GM12878 (cell line): ENCODE results near the gene MYOCOS. TPM values are rescaled to one million over a fixed set of nuclear protein-coding genes. Genes with fewer than 3 reads are reported as not detected.

Source experiments
- ATAC-seq: fragments of 200-7000 bp; cut with Tn5 transposase; 3 replicates; pipeline ENCODE4 v1.9.1; 2020; ENCODE audit warnings: mild to moderate bottlenecking, moderate library complexity
- BruUV-seq: library from RNA; stranded (reverse); fragments of 400-500 nt; replicated peaks from 2 replicates; lab custom pipeline; 2021; lab: Mats Ljungman, UMichigan
- CTCF ChIA-PET: fragments of 300-600 bp; sonication (Branson Sonifier 250); formaldehyde crosslinking; extraction: SDS; loops from one replicate; lab custom pipeline; 2021; ENCODE audit warnings: inconsistent platforms; lab: Yijun Ruan, JAX
- POLR2A ChIA-PET: fragments of 350-600 bp; formaldehyde crosslinking; extraction: SDS; loops from one replicate; lab custom pipeline; 2021; ENCODE audit warnings: inconsistent platforms; lab: Charles Lee
- RAD21 ChIA-PET: fragments of 300-600 bp; sonication (Branson Sonifier 250); formaldehyde crosslinking; loops from one replicate; lab custom pipeline; 2023; ENCODE audit warnings: antibody characterized with exemption; ENCODE audit not compliant: unreplicated experiment; lab: Charles Lee
- SMC1A ChIA-PET: fragments of 300-600 bp; sonication (Branson Sonifier 250); formaldehyde crosslinking; loops from one replicate; lab custom pipeline; 2023; ENCODE audit not compliant: unreplicated experiment, uncharacterized antibody; lab: Charles Lee
- DNase-seq: peaks from one replicate; pipeline ENCODE4 v3.0.0-alpha.2; 2011; ENCODE audit warnings: low read depth, low spot score
- FAIRE-seq: peaks from 3 replicates; lab custom pipeline; 2011; peaks lifted over from hg19 to GRCh38; lab: Jason Lieb, UNC
- H2AFZ ChIP-seq: 2 replicates; pipeline ENCODE4 v1.6.0; 2011; ENCODE audit warnings: low read depth, low read length, control low read depth; ENCODE audit not compliant: control insufficient read depth
- H3K27ac ChIP-seq: 2 replicates; pipeline ENCODE4 v1.5.1; 2011; ENCODE audit warnings: control low read depth; ENCODE audit not compliant: control insufficient read depth, insufficient read depth
- H3K27me3 ChIP-seq, 2 experiments: replicated peaks in 1 of 2; 2 replicates each; pipeline versions ENCODE4 v1.6.0 to v1.6.1; 2011; ENCODE audit warnings: low read length in 1 of 2; ENCODE audit not compliant: control insufficient read depth in 2 of 2, insufficient read depth in 2 of 2
- H3K36me3 ChIP-seq, 2 experiments: 2 replicates each; pipeline ENCODE4 v1.5.1; 2011; ENCODE audit warnings: low read length in 1 of 2; ENCODE audit not compliant: control insufficient read depth in 2 of 2, insufficient read depth in 2 of 2
- H3K4me1 ChIP-seq: 2 replicates; pipeline ENCODE4 v1.6.1; 2011; ENCODE audit warnings: mild to moderate bottlenecking, low read length, moderate library complexity, mixed read lengths; ENCODE audit not compliant: control insufficient read depth, insufficient read depth
- H3K4me2 ChIP-seq: 2 replicates; pipeline ENCODE4 v1.6.0; 2011; ENCODE audit warnings: control low read depth; ENCODE audit not compliant: control insufficient read depth, insufficient read depth
- H3K4me3 ChIP-seq: fragments of 200-600 bp; sonication (generic); 2 replicates; pipeline ENCODE4 v1.5.1; 2016
- H3K79me2 ChIP-seq: 2 replicates; pipeline ENCODE4 v1.6.0; 2011; ENCODE audit warnings: low read length; ENCODE audit not compliant: control insufficient read depth, insufficient read depth
- H3K9ac ChIP-seq: 2 replicates; pipeline ENCODE4 v1.8.0; 2011; ENCODE audit warnings: low read length, control low read depth, mixed read lengths; ENCODE audit not compliant: control insufficient read depth, insufficient read depth
- H3K9me3 ChIP-seq: replicated peaks from 3 replicates; pipeline ENCODE4 v1.5.1; 2011; ENCODE audit warnings: mild to moderate bottlenecking, low read length; ENCODE audit not compliant: control insufficient read depth, insufficient read depth
- H4K20me1 ChIP-seq: 2 replicates; pipeline ENCODE4 v1.6.0; 2011; ENCODE audit not compliant: control insufficient read depth, insufficient read depth
- CBX5 ChIP-seq: sonication (generic); IDR thresholded peaks from 2 replicates; pipeline ENCODE4 v1.6.1; 2016; ENCODE audit warnings: low read depth, moderate library complexity, mild to moderate bottlenecking, inconsistent platforms
- DPF2 ChIP-seq: fragments of 450-650 bp; IDR thresholded peaks from 2 replicates; pipeline ENCODE4 v1.6.1; 2017; ENCODE audit warnings: mild to moderate bottlenecking
- JUNB ChIP-seq: IDR thresholded peaks from 2 replicates; pipeline ENCODE4 v1.6.1; 2016; ENCODE audit warnings: antibody characterized with exemption, mild to moderate bottlenecking
- RAD21 ChIP-seq: IDR thresholded peaks from 2 replicates; pipeline ENCODE4 v1.6.1; 2011; ENCODE audit warnings: mild to moderate bottlenecking, low read depth, low read length, moderate library complexity; ENCODE audit not compliant: insufficient read depth
- STAT1 ChIP-seq: fragments of 450-650 bp; conservative IDR thresholded peaks from 2 replicates; pipeline ENCODE4 v1.6.1; 2014; ENCODE audit warnings: antibody characterized with exemption, mild to moderate bottlenecking
- ZNF217 ChIP-seq: fragments of 450-650 bp; IDR thresholded peaks from 2 replicates; pipeline ENCODE4 v1.6.1; 2017; ENCODE audit warnings: antibody characterized with exemption, mild to moderate bottlenecking
- ZNF274 ChIP-seq: IDR thresholded peaks from one replicate; pipeline ENCODE4 v1.8.0; 2011; ENCODE audit not compliant: insufficient read length, insufficient read depth
- ZSCAN29 ChIP-seq: fragments of 450-650 bp; IDR thresholded peaks from 2 replicates; pipeline ENCODE4 v1.6.1; 2017; ENCODE audit warnings: mild to moderate bottlenecking, moderate library complexity
- in situ Hi-C: fragments of 300-500 bp; cut with MboI; formaldehyde crosslinking; loops from 9 replicates; pipeline ENCODE4 v1.14.3; 2018; ENCODE audit warnings: mixed read lengths
- intact Hi-C: fragments of 100-400 bp; cut with micrococcal nuclease; formaldehyde crosslinking; loops from one replicate; pipeline ENCODE4 v1.14.2; 2022; ENCODE audit not compliant: unreplicated experiment
- polyA plus RNA-seq, 11 experiments: library from polyadenylated mRNA; depleted of rRNA in 4 of 11; unstranded in 6 of 11; stranded (reverse) in 5 of 11; fragments of >200 nt; fragmentation: Nextera tagmentation in 4 of 11; fragmentation: Illumina TruSeq in 1 of 11; extraction: Ambion mirVana in 4 of 11; extraction: Trizol in 1 of 11; gene quantifications; 1 replicate in 1 of 11; 2 replicates in 10 of 11; pipeline versions ENCODE4 v1.2.1 to v1.2.3, GENCODE V29; 2011 to 2016; ENCODE audit warnings: inconsistent platforms in 2 of 11, missing spikeins in 2 of 11, low read depth in 1 of 11
- total RNA-seq, 4 experiments: library from RNA; depleted of rRNA in 3 of 4; stranded (reverse); fragments of >200 nt in 3 of 4; fragmentation: Illumina TruSeq in 1 of 4; extraction: Trizol in 1 of 4; gene quantifications; 2 replicates each; pipeline versions ENCODE4 v1.2.1 to v1.2.3, GENCODE V29; 2013 to 2021
- TF ChIP-seq, protein P1 (sequence below): fragments of 450-650 bp; IDR thresholded peaks from 2 replicates; pipeline ENCODE4 v1.6.1; 2018; ENCODE audit warnings: borderline replicate concordance, mild to moderate bottlenecking; ENCODE audit not compliant: partially characterized antibody

Gene MYOCOS
- total and polyA plus RNA-seq, 10 of the 15 experiments (the other 5 are each of a cell fraction or from before 2014, with no cell fraction given), result 0.12 to 0.24 (median 0.16) TPM; not detected in 4

DNA sequence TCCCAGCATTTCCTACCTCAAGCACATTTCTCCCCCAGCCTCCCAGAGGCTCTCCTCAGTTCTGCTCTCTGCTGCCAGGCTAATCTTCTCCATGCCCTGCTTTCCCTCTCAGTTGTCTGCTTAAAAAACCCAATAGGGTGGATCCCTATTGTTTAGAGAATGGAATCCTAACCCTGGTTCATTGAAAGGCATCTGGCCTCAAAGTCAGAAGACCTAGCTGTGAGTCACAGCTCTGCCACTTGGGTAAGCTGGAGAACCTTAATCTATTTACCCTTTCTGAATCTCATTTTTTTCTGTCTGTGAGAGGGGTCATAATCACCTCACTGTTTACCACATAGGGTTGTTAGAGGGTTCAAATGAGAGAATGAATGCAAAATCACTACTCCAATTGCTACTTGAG is 42.9 kb downstream of the MYOCOS start:
- no TSS peak for BruUV-seq
- RAD21 ChIA-PET, result no interaction called here
- no peaks in the 10 kb centered on the region for H4K20me1 ChIP-seq
- in situ Hi-C loops (no loop called here), intact Hi-C loops (no loop called here)
- SMC1A ChIA-PET, result interaction anchor here (0.7 to 1.2 kb wide), 2 partner anchors 20 to 81 kb away, joined by 3 read pairs; no protein-coding TSS in a partner anchor
- CTCF ChIA-PET, result interaction anchor here (1.9 kb wide), 1 partner anchor 10 kb away, joined by 8 read pairs; no protein-coding TSS in a partner anchor
- POLR2A ChIA-PET, result no interaction called here
- ATAC-seq, result no peak
- H3K36me3 ChIP-seq, result no peaks in the 10 kb centered on the region
- no peak overlapping the region for H3K27ac ChIP-seq
- no peak for FAIRE-seq
- H3K79me2 ChIP-seq, result no peaks in the 10 kb centered on the region
- no peak overlapping the region for H2AFZ ChIP-seq
- no peak overlapping the region for H3K4me3 ChIP-seq
- no peaks in the 10 kb centered on the region for H3K4me1 ChIP-seq
- H3K9me3 ChIP-seq, result no peaks in the 10 kb centered on the region
- no peak overlapping the region for H3K9ac ChIP-seq
- H3K4me2 ChIP-seq, result no peak overlapping the region
- TF ChIP-seq RAD21 (no peak), DPF2 (no peak), STAT1 (no peak), ZNF274 (no peak), ZNF217 (no peak), ZSCAN29 (no peak), CBX5 (no peak), JUNB (no peak)
- TF ChIP-seq, protein P1, sequence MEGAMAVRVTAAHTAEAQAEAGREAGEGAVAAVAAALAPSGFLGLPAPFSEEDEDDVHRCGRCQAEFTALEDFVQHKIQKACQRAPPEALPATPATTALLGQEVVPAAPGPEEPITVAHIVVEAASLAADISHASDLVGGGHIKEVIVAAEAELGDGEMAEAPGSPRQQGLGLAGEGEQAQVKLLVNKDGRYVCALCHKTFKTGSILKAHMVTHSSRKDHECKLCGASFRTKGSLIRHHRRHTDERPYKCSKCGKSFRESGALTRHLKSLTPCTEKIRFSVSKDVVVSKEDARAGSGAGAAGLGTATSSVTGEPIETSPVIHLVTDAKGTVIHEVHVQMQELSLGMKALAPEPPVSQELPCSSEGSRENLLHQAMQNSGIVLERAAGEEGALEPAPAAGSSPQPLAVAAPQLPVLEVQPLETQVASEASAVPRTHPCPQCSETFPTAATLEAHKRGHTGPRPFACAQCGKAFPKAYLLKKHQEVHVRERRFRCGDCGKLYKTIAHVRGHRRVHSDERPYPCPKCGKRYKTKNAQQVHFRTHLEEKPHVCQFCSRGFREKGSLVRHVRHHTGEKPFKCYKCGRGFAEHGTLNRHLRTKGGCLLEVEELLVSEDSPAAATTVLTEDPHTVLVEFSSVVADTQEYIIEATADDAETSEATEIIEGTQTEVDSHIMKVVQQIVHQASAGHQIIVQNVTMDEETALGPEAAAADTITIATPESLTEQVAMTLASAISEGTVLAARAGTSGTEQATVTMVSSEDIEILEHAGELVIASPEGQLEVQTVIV, result no peak
- H3K27me3 ChIP-seq, result no peaks in the 10 kb centered on the region; a peak in 1 of 4 replicates
- DNase-seq, result no peak
